Measurements from ENCODE around the gene SNX1. TPM values are rescaled to one million over a fixed set of nuclear protein-coding genes. Genes with fewer than 3 reads are reported as not detected.

The SNX1 gene
- total and polyA plus RNA-seq, 2 of the 13 experiments (the other 11 are each of a cell fraction or from before 2014, with no cell fraction given), result 29.3 to 60.1 TPM

DNA sequence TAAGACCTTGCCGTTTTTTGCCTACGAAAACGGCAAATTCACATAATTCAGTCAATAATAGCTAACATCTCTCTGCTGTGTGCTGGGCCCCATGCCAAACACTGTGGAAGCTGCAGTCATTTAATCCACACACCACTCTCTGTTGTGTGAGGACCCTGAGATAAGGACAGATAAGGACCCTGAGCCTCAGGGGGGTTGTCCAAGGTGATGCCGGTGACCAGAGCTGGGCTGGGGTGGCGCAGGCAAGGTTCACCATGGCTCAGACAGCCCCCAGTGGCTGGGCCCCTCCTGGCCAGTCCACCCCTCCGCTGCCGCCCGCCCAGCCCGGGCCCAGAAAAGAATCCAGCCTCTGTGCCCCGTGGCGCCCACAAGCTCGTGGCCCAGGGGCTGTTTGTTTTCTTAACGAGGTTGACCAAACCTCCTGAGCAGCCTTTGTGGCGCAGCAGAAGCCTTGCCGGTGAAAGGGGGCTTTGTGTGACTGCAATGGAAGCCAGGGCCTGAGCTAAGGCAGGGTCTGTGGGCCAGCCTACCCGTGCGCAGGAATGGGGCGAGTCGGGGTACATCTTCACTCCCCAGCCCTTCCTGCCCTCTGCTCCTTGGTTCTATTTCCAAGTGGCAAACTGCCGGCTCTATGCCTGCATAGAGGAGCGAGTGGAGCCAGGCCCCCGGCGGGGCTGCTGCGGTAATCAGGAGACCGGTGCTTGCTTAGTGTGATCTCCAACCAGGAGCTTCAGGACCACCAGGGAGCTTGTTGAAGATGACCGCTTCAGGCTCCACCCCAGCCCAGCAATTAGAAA, 51.3 kb downstream of the SNX1 start (continued):
- TF ChIP-seq, protein P1, sequence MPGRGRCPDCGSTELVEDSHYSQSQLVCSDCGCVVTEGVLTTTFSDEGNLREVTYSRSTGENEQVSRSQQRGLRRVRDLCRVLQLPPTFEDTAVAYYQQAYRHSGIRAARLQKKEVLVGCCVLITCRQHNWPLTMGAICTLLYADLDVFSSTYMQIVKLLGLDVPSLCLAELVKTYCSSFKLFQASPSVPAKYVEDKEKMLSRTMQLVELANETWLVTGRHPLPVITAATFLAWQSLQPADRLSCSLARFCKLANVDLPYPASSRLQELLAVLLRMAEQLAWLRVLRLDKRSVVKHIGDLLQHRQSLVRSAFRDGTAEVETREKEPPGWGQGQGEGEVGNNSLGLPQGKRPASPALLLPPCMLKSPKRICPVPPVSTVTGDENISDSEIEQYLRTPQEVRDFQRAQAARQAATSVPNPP (CRISPR knock-in tag; IDR thresholded peaks at IDR 0.05), result no peak
- no peak for TF ChIP-seq ZNF34 (CRISPR knock-in tag; IDR thresholded peaks at IDR 0.05; ENCODE audit: borderline replicate concordance)
- peak; percentile 66; the same call in 1 of the 2 replicates for TF ChIP-seq BORCS8-MEF2B (CRISPR knock-in tag; IDR thresholded peaks at IDR 0.05)
- no peak for TF ChIP-seq IKZF1 (IDR thresholded peaks at IDR 0.05)
- TF ChIP-seq IRX3 (CRISPR knock-in tag; IDR thresholded peaks at IDR 0.05; ENCODE audit: borderline replicate concordance, low read depth), result no peak
- TF ChIP-seq SMAD3 (CRISPR knock-in tag; IDR thresholded peaks at IDR 0.05), result no peak
- TF ChIP-seq ZNF598 (CRISPR knock-in tag; IDR thresholded peaks at IDR 0.05; ENCODE audit: borderline replicate concordance), result no peak
- no peak for TF ChIP-seq SP2 (CRISPR knock-in tag; IDR thresholded peaks at IDR 0.05)
- TF ChIP-seq, protein P2, sequence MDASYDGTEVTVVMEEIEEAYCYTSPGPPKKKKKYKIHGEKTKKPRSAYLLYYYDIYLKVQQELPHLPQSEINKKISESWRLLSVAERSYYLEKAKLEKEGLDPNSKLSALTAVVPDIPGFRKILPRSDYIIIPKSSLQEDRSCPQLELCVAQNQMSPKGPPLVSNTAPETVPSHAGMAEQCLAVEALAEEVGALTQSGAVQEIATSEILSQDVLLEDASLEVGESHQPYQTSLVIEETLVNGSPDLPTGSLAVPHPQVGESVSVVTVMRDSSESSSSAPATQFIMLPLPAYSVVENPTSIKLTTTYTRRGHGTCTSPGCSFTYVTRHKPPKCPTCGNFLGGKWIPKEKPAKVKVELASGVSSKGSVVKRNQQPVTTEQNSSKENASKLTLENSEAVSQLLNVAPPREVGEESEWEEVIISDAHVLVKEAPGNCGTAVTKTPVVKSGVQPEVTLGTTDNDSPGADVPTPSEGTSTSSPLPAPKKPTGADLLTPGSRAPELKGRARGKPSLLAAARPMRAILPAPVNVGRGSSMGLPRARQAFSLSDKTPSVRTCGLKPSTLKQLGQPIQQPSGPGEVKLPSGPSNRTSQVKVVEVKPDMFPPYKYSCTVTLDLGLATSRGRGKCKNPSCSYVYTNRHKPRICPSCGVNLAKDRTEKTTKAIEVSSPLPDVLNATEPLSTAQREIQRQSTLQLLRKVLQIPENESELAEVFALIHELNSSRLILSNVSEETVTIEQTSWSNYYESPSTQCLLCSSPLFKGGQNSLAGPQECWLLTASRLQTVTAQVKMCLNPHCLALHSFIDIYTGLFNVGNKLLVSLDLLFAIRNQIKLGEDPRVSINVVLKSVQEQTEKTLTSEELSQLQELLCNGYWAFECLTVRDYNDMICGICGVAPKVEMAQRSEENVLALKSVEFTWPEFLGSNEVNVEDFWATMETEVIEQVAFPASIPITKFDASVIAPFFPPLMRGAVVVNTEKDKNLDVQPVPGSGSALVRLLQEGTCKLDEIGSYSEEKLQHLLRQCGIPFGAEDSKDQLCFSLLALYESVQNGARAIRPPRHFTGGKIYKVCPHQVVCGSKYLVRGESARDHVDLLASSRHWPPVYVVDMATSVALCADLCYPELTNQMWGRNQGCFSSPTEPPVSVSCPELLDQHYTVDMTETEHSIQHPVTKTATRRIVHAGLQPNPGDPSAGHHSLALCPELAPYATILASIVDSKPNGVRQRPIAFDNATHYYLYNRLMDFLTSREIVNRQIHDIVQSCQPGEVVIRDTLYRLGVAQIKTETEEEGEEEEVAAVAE (CRISPR knock-in tag; IDR thresholded peaks at IDR 0.05; ENCODE audit: borderline replicate concordance), result no peak
- TF ChIP-seq ZC3H4 (CRISPR knock-in tag; IDR thresholded peaks at IDR 0.05; ENCODE audit: borderline replicate concordance), result no peak
- TF ChIP-seq ZNF432 (CRISPR knock-in tag; IDR thresholded peaks at IDR 0.05; ENCODE audit: borderline replicate concordance), result no peak
- peak; percentile 51; the same call in 1 of the 2 replicates for TF ChIP-seq ZNF782 (CRISPR knock-in tag; IDR thresholded peaks at IDR 0.05; ENCODE audit: borderline replicate concordance)
- peak; percentile 85 for TF ChIP-seq XRCC5 (optimal IDR thresholded peaks at IDR 0.05; ENCODE audit: low read length)
- no peak for TF ChIP-seq MAFF (IDR thresholded peaks at IDR 0.05; ENCODE audit: low read depth, low read length)
- TF ChIP-seq ZNF530 (CRISPR knock-in tag; IDR thresholded peaks at IDR 0.05; ENCODE audit: low read depth), result no peak
- TF ChIP-seq NFKBIZ (CRISPR knock-in tag; IDR thresholded peaks at IDR 0.05), result no peak
- TF ChIP-seq HOXA5 (CRISPR knock-in tag; IDR thresholded peaks at IDR 0.05), result no peak
- TF ChIP-seq ZNF234 (CRISPR knock-in tag; conservative IDR thresholded peaks at IDR 0.05), result no peak
- no peak for TF ChIP-seq ZNF484 (CRISPR knock-in tag; IDR thresholded peaks at IDR 0.05; ENCODE audit: borderline replicate concordance, low read depth)
- no peak for TF ChIP-seq ZNF737 (CRISPR knock-in tag; IDR thresholded peaks at IDR 0.05; ENCODE audit: borderline replicate concordance)
- TF ChIP-seq, protein P3, sequence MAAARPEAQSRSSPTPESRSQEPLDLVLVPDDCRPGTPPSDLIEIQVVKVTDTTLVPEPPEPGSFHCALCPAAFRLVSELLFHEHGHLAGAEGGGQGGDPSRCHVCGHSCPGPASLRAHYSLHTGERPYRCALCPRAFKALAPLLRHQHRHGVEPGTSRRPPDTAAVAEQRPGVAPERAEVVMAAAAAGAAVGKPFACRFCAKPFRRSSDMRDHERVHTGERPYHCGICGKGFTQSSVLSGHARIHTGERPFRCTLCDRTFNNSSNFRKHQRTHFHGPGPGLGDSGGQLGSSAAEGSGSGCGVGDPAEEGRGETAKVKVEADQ (CRISPR knock-in tag; IDR thresholded peaks at IDR 0.05; ENCODE audit: borderline replicate concordance), result no peak
- TF ChIP-seq, protein P4, sequence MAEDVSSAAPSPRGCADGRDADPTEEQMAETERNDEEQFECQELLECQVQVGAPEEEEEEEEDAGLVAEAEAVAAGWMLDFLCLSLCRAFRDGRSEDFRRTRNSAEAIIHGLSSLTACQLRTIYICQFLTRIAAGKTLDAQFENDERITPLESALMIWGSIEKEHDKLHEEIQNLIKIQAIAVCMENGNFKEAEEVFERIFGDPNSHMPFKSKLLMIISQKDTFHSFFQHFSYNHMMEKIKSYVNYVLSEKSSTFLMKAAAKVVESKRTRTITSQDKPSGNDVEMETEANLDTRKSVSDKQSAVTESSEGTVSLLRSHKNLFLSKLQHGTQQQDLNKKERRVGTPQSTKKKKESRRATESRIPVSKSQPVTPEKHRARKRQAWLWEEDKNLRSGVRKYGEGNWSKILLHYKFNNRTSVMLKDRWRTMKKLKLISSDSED (CRISPR knock-in tag; IDR thresholded peaks at IDR 0.05), result no peak
- no peak for TF ChIP-seq ZNF460 (CRISPR knock-in tag; IDR thresholded peaks at IDR 0.05; ENCODE audit: borderline replicate concordance)

Measured in HepG2 (cell line).